Upper lobe of left lung (tissue), 4 donors: ENCODE data around the gene SLC38A3.

ENCODE experiments used
- CTCF ChIP-seq, 6 experiments: fragments of 450-650 bp in 4 of 6; fragments of 200-600 bp in 2 of 6; sonication (generic) in 2 of 6; IDR thresholded peaks; one replicate each; pipeline ENCODE4 v1.5.1; 2016 to 2019; ENCODE audit warnings: antibody characterized with exemption in 6 of 6
- POLR2A ChIP-seq, 4 donors: fragments of 450-650 bp; IDR thresholded peaks; one replicate each; pipeline ENCODE4 v1.5.1; 2016 to 2017; ENCODE audit warnings: antibody characterized with exemption in 4 of 4, mild to moderate bottlenecking in 2 of 4

GRCh38 chr3:50238549-50239026 is 33.5 kb downstream of the SLC38A3 start:
- TF ChIP-seq POLR2A (IDR thresholded peaks at IDR 0.05) (no peak), CTCF (IDR thresholded peaks at IDR 0.05) (no peak)
